BJ (cell line): ENCODE results near the gene CLMN. TPM values are rescaled to one million over a fixed set of nuclear protein-coding genes. Genes with fewer than 3 reads are reported as not detected.

Experiments used
- CTCF ChIA-PET: fragments of 350-600 bp; formaldehyde crosslinking; extraction: SDS; loops from one replicate; lab custom pipeline; 2021; ENCODE audit warnings: antibody characterized with exemption, inconsistent platforms; lab: Yijun Ruan, JAX
- POLR2A ChIA-PET: fragments of 300-600 bp; sonication (Branson Sonifier 250); formaldehyde crosslinking; extraction: SDS; loops from one replicate; lab custom pipeline; 2021; ENCODE audit warnings: antibody characterized with exemption; lab: Charles Lee
- DNase-seq: peaks from one replicate; pipeline ENCODE4 v3.0.0-alpha.2; 2011; ENCODE audit warnings: low read depth
- H3K27me3 ChIP-seq: 2 replicates; pipeline ENCODE4 v1.6.0; 2011; ENCODE audit warnings: low read length; ENCODE audit not compliant: control insufficient read depth, insufficient read depth
- H3K36me3 ChIP-seq: 2 replicates; pipeline ENCODE4 v1.5.1; 2011; ENCODE audit warnings: low read length; ENCODE audit not compliant: control insufficient read depth, insufficient read depth
- H3K4me3 ChIP-seq: 2 replicates; pipeline ENCODE4 v1.5.1; 2011; ENCODE audit warnings: low read depth, mild to moderate bottlenecking, control low read depth, low read length
- polyA plus RNA-seq: library from polyadenylated mRNA; depleted of rRNA; stranded (reverse); fragments of >200 nt; gene quantifications from 2 replicates; pipeline ENCODE4 v1.2.3, GENCODE V29; 2011
- TF ChIP-seq, protein P1 (sequence below): IDR thresholded peaks from 2 replicates; pipeline ENCODE4 v1.5.1; 2011; ENCODE audit warnings: low read depth, mild to moderate bottlenecking, control low read depth, inconsistent platforms, low read length, moderate library complexity; ENCODE audit not compliant: insufficient read depth

CLMN gene
- polyA plus RNA-seq, 1 experiment, result 0.13 TPM

DNA sequence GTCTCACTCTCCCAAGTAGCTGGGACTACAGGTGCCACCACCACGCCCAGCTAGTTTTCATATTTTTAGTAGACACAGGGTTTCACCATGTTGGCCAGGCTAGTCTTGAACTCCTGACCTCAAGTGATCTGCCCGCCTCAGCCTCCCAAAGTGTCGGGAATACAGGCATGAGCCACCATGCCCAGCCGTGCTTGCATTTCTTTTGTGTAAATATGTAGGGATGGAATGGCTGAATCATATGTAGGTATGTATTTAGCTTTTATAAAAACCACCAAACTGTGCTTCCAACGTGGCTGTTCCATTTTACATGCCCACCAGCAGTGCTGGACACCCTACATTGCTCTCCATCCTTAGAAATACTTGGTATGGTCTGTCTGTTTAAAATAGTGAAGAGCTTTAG lies 32.8 kb upstream of the CLMN start:
- Histone ChIP-seq H3K36me3 (no peaks in the 10 kb centered on the region), H3K4me3 (no peak overlapping the region), H3K27me3 (no peaks in the 10 kb centered on the region)
- TF ChIP-seq, protein P1, sequence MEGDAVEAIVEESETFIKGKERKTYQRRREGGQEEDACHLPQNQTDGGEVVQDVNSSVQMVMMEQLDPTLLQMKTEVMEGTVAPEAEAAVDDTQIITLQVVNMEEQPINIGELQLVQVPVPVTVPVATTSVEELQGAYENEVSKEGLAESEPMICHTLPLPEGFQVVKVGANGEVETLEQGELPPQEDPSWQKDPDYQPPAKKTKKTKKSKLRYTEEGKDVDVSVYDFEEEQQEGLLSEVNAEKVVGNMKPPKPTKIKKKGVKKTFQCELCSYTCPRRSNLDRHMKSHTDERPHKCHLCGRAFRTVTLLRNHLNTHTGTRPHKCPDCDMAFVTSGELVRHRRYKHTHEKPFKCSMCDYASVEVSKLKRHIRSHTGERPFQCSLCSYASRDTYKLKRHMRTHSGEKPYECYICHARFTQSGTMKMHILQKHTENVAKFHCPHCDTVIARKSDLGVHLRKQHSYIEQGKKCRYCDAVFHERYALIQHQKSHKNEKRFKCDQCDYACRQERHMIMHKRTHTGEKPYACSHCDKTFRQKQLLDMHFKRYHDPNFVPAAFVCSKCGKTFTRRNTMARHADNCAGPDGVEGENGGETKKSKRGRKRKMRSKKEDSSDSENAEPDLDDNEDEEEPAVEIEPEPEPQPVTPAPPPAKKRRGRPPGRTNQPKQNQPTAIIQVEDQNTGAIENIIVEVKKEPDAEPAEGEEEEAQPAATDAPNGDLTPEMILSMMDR, result no peak
- CTCF ChIA-PET, result interaction anchor here (1.2 kb wide), 1 partner anchor 13 kb away, joined by 4 read pairs; no protein-coding TSS in a partner anchor
- POLR2A ChIA-PET, result no interaction called here
- no peak for DNase-seq

DNA sequence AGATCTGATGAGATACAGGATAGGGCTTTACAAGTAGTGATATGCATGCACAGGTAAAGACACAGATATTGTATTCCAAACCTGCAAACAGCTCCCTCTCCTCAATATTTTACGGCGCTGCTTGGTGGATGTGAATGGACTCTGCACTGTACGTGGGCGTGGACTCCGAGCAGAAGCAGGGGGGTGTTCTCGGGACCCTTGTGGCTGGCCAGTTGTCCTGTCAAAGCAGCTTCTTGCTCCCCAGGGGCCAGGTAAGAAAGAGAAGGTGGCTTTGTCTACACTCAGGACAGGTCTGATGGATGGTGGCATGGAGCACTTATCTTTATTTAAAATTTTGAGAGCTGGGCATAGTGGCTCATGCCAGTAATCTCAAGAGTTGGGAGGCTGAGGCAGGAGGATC lies 29.5 kb upstream of the CLMN start:
- TF ChIP-seq, protein P1, result no peak
- no peaks in the 10 kb centered on the region for H3K36me3 ChIP-seq
- CTCF ChIA-PET, result interaction anchor here (1.4 kb wide), 1 partner anchor 20 kb away, joined by 5 read pairs; no protein-coding TSS in a partner anchor
- POLR2A ChIA-PET, result no interaction called here
- no peak for DNase-seq
- no peaks in the 10 kb centered on the region for H3K27me3 ChIP-seq
- no peak overlapping the region for H3K4me3 ChIP-seq

DNA sequence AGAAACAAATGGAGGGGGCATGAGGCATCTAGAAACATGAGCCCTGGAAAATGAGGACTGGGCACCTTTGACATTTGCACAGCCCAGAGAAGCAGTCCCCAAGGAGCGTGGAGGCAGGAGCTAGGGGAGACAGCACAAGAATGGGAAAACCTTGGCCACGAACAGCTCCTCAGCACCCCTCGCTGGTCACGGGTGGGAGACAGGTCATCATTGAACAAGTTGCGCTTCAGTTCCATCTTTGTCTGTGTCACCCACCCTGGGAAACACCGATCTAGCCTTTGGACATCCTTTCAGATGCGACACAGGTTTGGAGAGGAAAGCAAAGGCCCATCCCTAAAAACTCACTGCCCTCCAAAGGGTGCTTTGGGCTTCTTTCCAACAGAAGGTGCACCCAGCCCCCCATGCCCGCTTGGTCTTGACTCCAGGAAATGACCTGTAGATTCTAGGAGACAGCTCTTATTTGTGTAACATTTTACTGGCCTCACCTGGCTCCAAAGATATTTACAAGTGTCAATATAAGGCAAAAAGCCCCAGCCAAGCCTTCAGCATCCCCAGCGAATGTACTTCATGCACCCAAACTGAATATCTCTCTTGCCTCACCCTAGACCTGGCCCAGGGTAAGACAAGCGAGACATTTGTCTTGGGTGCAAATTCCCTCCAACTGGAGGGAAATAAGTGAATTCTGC lies 28.8 kb upstream of the CLMN start:
- POLR2A ChIA-PET, result no interaction called here
- no peak for DNase-seq
- CTCF ChIA-PET, result interaction anchor here (1.4 kb wide), 1 partner anchor 19 kb away, joined by 5 read pairs; no protein-coding TSS in a partner anchor
- Histone ChIP-seq H3K36me3 (no peaks in the 10 kb centered on the region), H3K4me3 (no peak overlapping the region), H3K27me3 (no peaks in the 10 kb centered on the region)
- TF ChIP-seq, protein P1, result no peak

DNA sequence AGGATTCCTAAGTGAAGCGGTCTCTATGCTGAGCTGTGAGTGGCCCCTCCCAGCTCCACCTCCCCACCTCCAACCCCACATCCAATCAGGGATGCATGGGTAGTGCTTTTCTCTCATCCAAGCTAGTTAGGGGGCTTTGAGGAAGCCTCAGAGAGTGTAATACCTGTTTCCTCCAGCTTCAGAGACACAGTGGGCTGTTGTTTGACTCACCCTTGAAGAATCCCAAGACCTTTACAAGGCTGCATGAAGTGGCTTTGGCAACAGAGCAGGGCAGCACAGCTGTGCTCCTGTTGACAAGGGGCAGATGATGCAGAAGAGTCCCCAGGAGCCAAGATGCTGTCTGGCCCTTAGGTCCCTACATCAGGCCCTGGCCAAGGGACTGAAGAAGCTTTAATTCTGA lies 27.1 kb upstream of the CLMN start:
- Histone ChIP-seq H3K27me3 (no peaks in the 10 kb centered on the region), H3K36me3 (no peaks in the 10 kb centered on the region), H3K4me3 (no peak overlapping the region)
- POLR2A ChIA-PET, result no interaction called here
- DNase-seq, result no peak
- TF ChIP-seq, protein P1, result no peak
- CTCF ChIA-PET, result no interaction called here

DNA sequence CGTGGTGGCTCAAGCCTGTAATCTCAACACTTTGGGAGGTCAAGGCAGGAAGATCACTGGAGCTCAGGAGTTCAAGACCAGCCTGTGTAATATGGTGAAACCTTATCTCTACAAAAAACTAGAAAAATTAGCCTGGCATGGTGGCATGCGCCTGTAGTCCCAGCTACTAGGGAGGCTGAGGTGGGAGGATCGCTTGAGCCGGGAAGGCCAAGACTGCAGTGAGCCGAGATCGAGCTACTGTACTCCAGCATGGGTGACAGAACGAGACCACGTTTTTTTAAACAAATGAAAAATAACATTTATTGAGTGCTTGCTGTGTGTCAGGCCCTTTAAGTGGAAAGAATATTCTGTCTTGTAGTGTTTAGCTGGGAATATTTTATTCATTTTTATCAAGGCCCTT lies 26.6 kb upstream of the CLMN start:
- ChIA-PET POLR2A (no interaction called here), CTCF (no interaction called here)
- Histone ChIP-seq H3K36me3 (no peaks in the 10 kb centered on the region), H3K27me3 (no peaks in the 10 kb centered on the region), H3K4me3 (no peak overlapping the region)
- DNase-seq, result no peak
- TF ChIP-seq, protein P1, result no peak
